GM23338 (cell line): ENCODE measurements around the gene WWOX. TPM values are rescaled to one million over a fixed set of nuclear protein-coding genes. Genes with fewer than 3 reads are reported as not detected.

Experiments used
- ATAC-seq: fragments of 200-7000 bp; cut with Tn5 transposase; 3 replicates; pipeline ENCODE4 v1.9.1; 2020
- DNase-seq: peaks from one replicate; pipeline ENCODE4 v3.0.0-alpha.2; 2015; ENCODE audit warnings: low spot score
- H2AFZ ChIP-seq: fragments of 200-600 bp; sonication (generic); 2 replicates; pipeline ENCODE4 v1.8.0; 2016; ENCODE audit warnings: antibody characterized with exemption, mild to moderate bottlenecking, moderate library complexity
- H3F3A ChIP-seq: fragments of 200-600 bp; sonication (generic); replicated peaks from 2 replicates; pipeline ENCODE4 v1.8.0; 2017; ENCODE audit warnings: antibody characterized with exemption, mixed run types, low read depth
- H3K27ac ChIP-seq: fragments of 200-600 bp; sonication (generic); 2 replicates; pipeline ENCODE4 v1.6.1; 2016; ENCODE audit warnings: low read depth
- H3K27me3 ChIP-seq: fragments of 200-600 bp; sonication (generic); 2 replicates; pipeline ENCODE4 v1.8.0; 2016; ENCODE audit warnings: mild to moderate bottlenecking, mixed run types, moderate library complexity; ENCODE audit not compliant: insufficient read depth
- H3K36me3 ChIP-seq: fragments of 200-600 bp; sonication (generic); 2 replicates; pipeline ENCODE4 v1.8.0; 2016; ENCODE audit warnings: mild to moderate bottlenecking; ENCODE audit not compliant: insufficient read depth
- H3K4me1 ChIP-seq: fragments of 200-600 bp; sonication (generic); 2 replicates; pipeline ENCODE4 v1.8.0; 2016; ENCODE audit warnings: mild to moderate bottlenecking, moderate library complexity; ENCODE audit not compliant: insufficient read depth
- H3K4me2 ChIP-seq: fragments of 200-600 bp; sonication (generic); 2 replicates; pipeline ENCODE4 v1.7.1; 2017; ENCODE audit warnings: mixed run types
- H3K4me3 ChIP-seq: fragments of 200-600 bp; sonication (generic); 2 replicates; pipeline ENCODE4 v1.6.1; 2016; ENCODE audit warnings: mixed run types
- H3K79me2 ChIP-seq: fragments of 200-600 bp; sonication (generic); replicated peaks from 2 replicates; pipeline ENCODE4 v1.8.0; 2017; ENCODE audit warnings: mild to moderate bottlenecking; ENCODE audit not compliant: insufficient read depth
- H3K9me2 ChIP-seq: fragments of 200-600 bp; sonication (generic); 2 replicates; pipeline ENCODE4 v1.8.0; 2017; ENCODE audit not compliant: insufficient read depth
- H4K20me1 ChIP-seq: fragments of 200-600 bp; sonication (generic); replicated peaks from 2 replicates; pipeline ENCODE4 v1.8.0; 2017; ENCODE audit warnings: mild to moderate bottlenecking; ENCODE audit not compliant: insufficient read depth
- H3K27ac Mint-ChIP-seq: 2 replicates; pipeline ENCODE4 v1.8.0; 2020; ENCODE audit warnings: inconsistent platforms, mild to moderate bottlenecking, moderate library complexity, mixed read lengths
- H3K27me3 Mint-ChIP-seq: 3 replicates; pipeline ENCODE4 v1.8.0; 2022; ENCODE audit warnings: low read depth, mild to moderate bottlenecking, moderate library complexity, mixed read lengths, inconsistent platforms; ENCODE audit not compliant: insufficient read depth, poor library complexity
- H3K36me3 Mint-ChIP-seq: 3 replicates; pipeline ENCODE4 v1.8.0; 2021; ENCODE audit warnings: low read depth, mild to moderate bottlenecking, inconsistent platforms, moderate library complexity, mixed read lengths
- H3K4me1 Mint-ChIP-seq: 3 replicates; pipeline ENCODE4 v1.8.0; 2020; ENCODE audit warnings: mild to moderate bottlenecking, inconsistent platforms, mixed read lengths
- H3K4me3 Mint-ChIP-seq: 3 replicates; pipeline ENCODE4 v1.8.0; 2021; ENCODE audit warnings: moderate library complexity, mild to moderate bottlenecking, inconsistent platforms, mixed read lengths
- H3K9me3 Mint-ChIP-seq: 3 replicates; pipeline ENCODE4 v1.8.0; 2020; ENCODE audit warnings: moderate library complexity, mild to moderate bottlenecking, inconsistent platforms, mixed read lengths
- CREB1 ChIP-seq: fragments of 250-450 bp; sonication (Bioruptor Pico); IDR thresholded peaks from 2 replicates; pipeline ENCODE4 v1.5.0; 2020; ENCODE audit warnings: low read depth, mild to moderate bottlenecking, moderate library complexity
- NANOG ChIP-seq: IDR thresholded peaks from 2 replicates; pipeline ENCODE4 v1.6.1; 2016; ENCODE audit warnings: antibody characterized with exemption, borderline replicate concordance
- POLR2AphosphoS5 ChIP-seq: IDR thresholded peaks from 2 replicates; pipeline ENCODE4 v1.6.1; 2016; ENCODE audit warnings: antibody characterized with exemption, low read depth
- REST ChIP-seq: IDR thresholded peaks from one replicate; pipeline ENCODE4 v1.6.1; 2018; ENCODE audit warnings: antibody characterized with exemption; ENCODE audit not compliant: unreplicated experiment
- STAT1 ChIP-seq: IDR thresholded peaks from one replicate; pipeline ENCODE4 v1.6.1; 2016; ENCODE audit warnings: antibody characterized with exemption; ENCODE audit not compliant: unreplicated experiment
- ZNF114 ChIP-seq: fragments of 250-450 bp; sonication (Bioruptor Pico); IDR thresholded peaks from 2 replicates; pipeline ENCODE4 v1.5.0; 2020; ENCODE audit warnings: mild to moderate bottlenecking, moderate library complexity
- ZNF331 ChIP-seq: fragments of 250-450 bp; sonication (Bioruptor Pico); IDR thresholded peaks from 2 replicates; pipeline ENCODE4 v1.5.0; 2020; ENCODE audit warnings: low read depth, mild to moderate bottlenecking, moderate library complexity
- ZNF462 ChIP-seq: fragments of 250-450 bp; sonication (Bioruptor Pico); IDR thresholded peaks from 2 replicates; pipeline ENCODE4 v1.5.0; 2020; ENCODE audit warnings: mild to moderate bottlenecking, moderate library complexity
- polyA plus RNA-seq: library from polyadenylated mRNA; unstranded; fragments of >200 nt; fragmentation: Nextera tagmentation; extraction: Ambion mirVana; gene quantifications from 2 replicates; pipeline ENCODE4 v1.2.1, GENCODE V29; 2016
- total RNA-seq: library from RNA; depleted of rRNA; stranded (reverse); fragments of >200 nt; shearing (Covaris generic); gene quantifications from 2 replicates; pipeline ENCODE4 v1.2.3, GENCODE V29; 2014
- TF ChIP-seq, protein P1 (sequence below): IDR thresholded peaks from 2 replicates; pipeline ENCODE4 v1.6.1; 2016; ENCODE audit warnings: antibody characterized with exemption

WWOX gene
- total and polyA plus RNA-seq, 2 experiments from 2014 or later, result 10.0 to 19.3 TPM

DNA sequence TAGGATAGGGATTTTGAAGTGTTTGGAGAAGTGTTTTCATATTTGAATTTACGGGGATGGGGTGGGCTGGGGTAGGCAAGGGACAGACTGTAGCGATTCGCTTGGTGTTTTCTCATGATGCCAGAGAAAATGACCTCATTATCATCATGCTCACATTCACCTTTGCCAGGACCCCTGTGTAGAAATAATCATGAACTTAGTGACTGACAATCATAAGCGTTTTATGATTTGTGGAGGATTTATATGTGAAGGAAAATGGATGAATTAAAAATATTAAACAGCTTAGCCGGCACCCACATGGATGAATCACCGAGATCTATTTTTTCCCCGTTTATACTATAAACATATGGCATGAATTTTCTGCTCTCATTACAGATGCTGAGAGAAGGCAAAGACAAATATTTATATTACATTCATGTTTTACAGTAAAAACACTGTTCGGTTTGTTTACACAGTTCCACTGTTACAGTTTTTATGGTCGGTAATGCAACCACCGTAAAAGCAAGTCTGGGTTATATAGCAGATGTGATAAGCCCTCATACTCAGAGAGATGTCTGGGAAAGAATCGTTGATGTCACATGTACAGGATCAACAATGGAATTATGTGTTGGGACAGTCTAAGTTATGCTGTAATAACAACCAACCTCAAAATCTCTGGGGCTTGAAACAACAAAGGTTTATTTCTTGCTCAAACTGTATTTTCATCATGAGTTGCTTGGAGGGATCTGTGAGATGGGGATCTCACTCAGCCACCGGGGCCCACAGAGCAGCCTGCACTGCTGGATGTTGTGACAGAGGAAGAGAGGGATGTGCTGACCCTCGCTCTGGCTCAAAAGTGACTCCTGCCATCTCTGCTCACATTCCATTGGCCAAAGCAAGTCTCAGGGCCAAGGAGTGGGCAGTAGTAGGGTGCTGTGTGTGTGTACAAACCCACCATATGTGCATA, 85.1 kb downstream of the WWOX start (continued):
- TF ChIP-seq REST (no peak), ZNF331 (CRISPR knock-in tag) (no peak)
- TF ChIP-seq, protein P1, sequence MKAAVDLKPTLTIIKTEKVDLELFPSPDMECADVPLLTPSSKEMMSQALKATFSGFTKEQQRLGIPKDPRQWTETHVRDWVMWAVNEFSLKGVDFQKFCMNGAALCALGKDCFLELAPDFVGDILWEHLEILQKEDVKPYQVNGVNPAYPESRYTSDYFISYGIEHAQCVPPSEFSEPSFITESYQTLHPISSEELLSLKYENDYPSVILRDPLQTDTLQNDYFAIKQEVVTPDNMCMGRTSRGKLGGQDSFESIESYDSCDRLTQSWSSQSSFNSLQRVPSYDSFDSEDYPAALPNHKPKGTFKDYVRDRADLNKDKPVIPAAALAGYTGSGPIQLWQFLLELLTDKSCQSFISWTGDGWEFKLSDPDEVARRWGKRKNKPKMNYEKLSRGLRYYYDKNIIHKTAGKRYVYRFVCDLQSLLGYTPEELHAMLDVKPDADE, result no peak

DNA sequence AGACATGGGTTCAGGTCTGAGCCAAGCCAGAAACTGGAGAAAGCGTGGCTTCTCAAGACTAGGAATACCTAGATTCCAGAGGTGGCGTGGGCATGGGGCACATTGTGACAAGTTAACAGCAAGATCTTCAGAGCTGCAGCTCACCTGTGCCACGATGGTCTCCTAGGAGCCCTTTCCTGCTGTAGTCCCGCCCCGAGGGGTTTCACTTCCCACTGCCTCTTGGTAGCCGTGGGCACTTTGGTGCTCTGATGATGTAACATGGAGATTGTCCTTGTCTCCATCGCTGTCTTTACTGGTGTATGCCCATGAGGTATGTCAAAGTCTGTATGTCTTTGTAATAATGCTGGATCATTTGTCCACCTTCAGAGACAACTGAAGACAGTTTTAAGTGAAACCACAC, 89.7 kb downstream of the WWOX start:
- H3K4me3 ChIP-seq, result no peak overlapping the region
- no peaks in the 10 kb centered on the region for H3K4me1 Mint-ChIP-seq
- TF ChIP-seq ZNF331 (CRISPR knock-in tag) (no peak), ZNF114 (CRISPR knock-in tag) (no peak), REST (no peak), ZNF462 (CRISPR knock-in tag) (no peak), POLR2AphosphoS5 (no peak), NANOG (no peak), CREB1 (CRISPR knock-in tag) (no peak), STAT1 (no peak)

More for the DNA sequence above, 89.7 kb downstream of the WWOX start:
- no peak overlapping the region for H3K4me2 ChIP-seq
- H3K4me1 ChIP-seq, result no peaks in the 10 kb centered on the region
- Mint-ChIP-seq H3K27me3 (no peaks in the 10 kb centered on the region), H3K9me3 (no peaks in the 10 kb centered on the region), H3K4me3 (no peak overlapping the region), H3K36me3 (no peaks in the 10 kb centered on the region; the same call in 2 of the 3 replicates), H3K27ac (no peak overlapping the region)
- H3K79me2 ChIP-seq, result no peaks in the 10 kb centered on the region
- no peaks in the 10 kb centered on the region for H4K20me1 ChIP-seq
- DNase-seq (no peak), ATAC-seq (no peak)
- H3K36me3 ChIP-seq, result no peaks in the 10 kb centered on the region
- H2AFZ ChIP-seq, result no peak overlapping the region
- no peaks in the 10 kb centered on the region for H3F3A ChIP-seq
- H3K27me3 ChIP-seq, result no peaks in the 10 kb centered on the region
- peaks cover 5% of the 10 kb centered on the region; the same call in 1 of the 2 replicates for H3K9me2 ChIP-seq
- no peak overlapping the region for H3K27ac ChIP-seq
